Cardiac muscle cell (in vitro differentiated cells and primary cell): ENCODE results near the gene C2CD5. TPM values are rescaled to one million over a fixed set of nuclear protein-coding genes. Genes with fewer than 3 reads are reported as not detected.
A peak's percentile ranks its signal among the peaks of the same experiment; 100 is the strongest.

Source experiments
- DNase-seq, 2 donors: peaks; one replicate each; pipeline versions ENCODE4 v3.0.0 to v3.0.0-alpha.2; 2010 to 2017; ENCODE audit warnings: low read depth in 1 of 2, low spot score in 1 of 2
- H3K27ac ChIP-seq: fragments of 200-600 bp; sonication (generic); 2 replicates; pipeline ENCODE4 v1.5.1; 2016
- H3K27me3 ChIP-seq: fragments of 200-600 bp; sonication (generic); 2 replicates; pipeline ENCODE4 v1.6.0; 2016; ENCODE audit warnings: control low read depth
- H3K36me3 ChIP-seq: fragments of 200-600 bp; sonication (generic); 2 replicates; pipeline ENCODE4 v1.5.1; 2016; ENCODE audit warnings: control low read depth
- H3K4me1 ChIP-seq: fragments of 200-600 bp; sonication (generic); 2 replicates; pipeline ENCODE4 v1.8.1; 2017; ENCODE audit warnings: low read depth, mild to moderate bottlenecking, mixed run types
- H3K4me3 ChIP-seq: fragments of 200-600 bp; sonication (generic); 2 replicates; pipeline ENCODE4 v1.5.1; 2016; ENCODE audit warnings: mild to moderate bottlenecking
- H3K9me3 ChIP-seq: fragments of 200-600 bp; sonication (generic); 2 replicates; pipeline ENCODE4 v1.5.1; 2017; ENCODE audit warnings: low read depth, mild to moderate bottlenecking, control low read depth
- polyA plus RNA-seq: library from polyadenylated mRNA; unstranded; fragments of >200 nt; fragmentation: Nextera tagmentation; extraction: Ambion mirVana; gene quantifications from 2 replicates; pipeline ENCODE4 v1.2.1, GENCODE V29; 2016
- total RNA-seq: library from RNA; depleted of rRNA; stranded (reverse); fragments of >200 nt; gene quantifications from 2 replicates; pipeline ENCODE4 v1.2.3, GENCODE V29; 2016
- TF ChIP-seq, protein P1 (sequence below): IDR thresholded peaks from 2 replicates; pipeline ENCODE4 v1.5.1; 2012; ENCODE audit warnings: low read depth, mild to moderate bottlenecking, low read length

The C2CD5 gene
- total and polyA plus RNA-seq, 2 experiments from 2014 or later, result 16.5 to 22.2 TPM

DNA sequence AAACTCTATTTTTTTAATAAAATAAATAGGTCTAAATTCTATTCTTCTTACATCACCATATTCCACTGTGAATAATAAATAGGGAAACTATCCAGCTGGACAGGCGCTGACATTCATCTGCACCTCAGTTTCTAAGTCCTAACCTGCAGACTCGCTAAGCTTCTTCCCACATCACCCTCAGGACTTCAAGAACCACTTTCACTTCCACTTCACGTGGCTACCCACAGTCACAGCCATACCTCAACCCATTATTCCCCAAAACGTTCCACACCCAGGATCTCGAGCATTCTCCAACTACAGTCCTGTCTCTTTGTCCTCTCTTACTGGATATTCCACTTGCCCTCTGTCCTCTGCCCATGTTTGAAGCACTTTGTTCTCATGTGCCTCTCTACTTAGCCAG, 71.1 kb downstream of the C2CD5 start:
- Histone ChIP-seq H3K36me3 (peaks cover 34% of the 10 kb centered on the region), H3K27me3 (no peaks in the 10 kb centered on the region)
- TF ChIP-seq, protein P1, sequence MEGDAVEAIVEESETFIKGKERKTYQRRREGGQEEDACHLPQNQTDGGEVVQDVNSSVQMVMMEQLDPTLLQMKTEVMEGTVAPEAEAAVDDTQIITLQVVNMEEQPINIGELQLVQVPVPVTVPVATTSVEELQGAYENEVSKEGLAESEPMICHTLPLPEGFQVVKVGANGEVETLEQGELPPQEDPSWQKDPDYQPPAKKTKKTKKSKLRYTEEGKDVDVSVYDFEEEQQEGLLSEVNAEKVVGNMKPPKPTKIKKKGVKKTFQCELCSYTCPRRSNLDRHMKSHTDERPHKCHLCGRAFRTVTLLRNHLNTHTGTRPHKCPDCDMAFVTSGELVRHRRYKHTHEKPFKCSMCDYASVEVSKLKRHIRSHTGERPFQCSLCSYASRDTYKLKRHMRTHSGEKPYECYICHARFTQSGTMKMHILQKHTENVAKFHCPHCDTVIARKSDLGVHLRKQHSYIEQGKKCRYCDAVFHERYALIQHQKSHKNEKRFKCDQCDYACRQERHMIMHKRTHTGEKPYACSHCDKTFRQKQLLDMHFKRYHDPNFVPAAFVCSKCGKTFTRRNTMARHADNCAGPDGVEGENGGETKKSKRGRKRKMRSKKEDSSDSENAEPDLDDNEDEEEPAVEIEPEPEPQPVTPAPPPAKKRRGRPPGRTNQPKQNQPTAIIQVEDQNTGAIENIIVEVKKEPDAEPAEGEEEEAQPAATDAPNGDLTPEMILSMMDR, result no peak

GRCh38 chr12:22467190-22467589, 77.2 kb downstream of the C2CD5 start:
- Histone ChIP-seq H3K4me1 (no peaks in the 10 kb centered on the region), H3K36me3 (peaks cover 32% of the 10 kb centered on the region), H3K27ac (no peak overlapping the region), H3K9me3 (no peaks in the 10 kb centered on the region), H3K4me3 (no peak overlapping the region), H3K27me3 (no peaks in the 10 kb centered on the region)
- peak in 1 of 2 donors; percentile 17 for DNase-seq
- TF ChIP-seq, protein P1, result no peak

More for the DNA sequence above, 71.1 kb downstream of the C2CD5 start:
- Histone ChIP-seq H3K9me3 (no peaks in the 10 kb centered on the region), H3K27ac (no peak overlapping the region), H3K4me1 (no peaks in the 10 kb centered on the region), H3K4me3 (no peak overlapping the region)
- DNase-seq, result no peak

DNA sequence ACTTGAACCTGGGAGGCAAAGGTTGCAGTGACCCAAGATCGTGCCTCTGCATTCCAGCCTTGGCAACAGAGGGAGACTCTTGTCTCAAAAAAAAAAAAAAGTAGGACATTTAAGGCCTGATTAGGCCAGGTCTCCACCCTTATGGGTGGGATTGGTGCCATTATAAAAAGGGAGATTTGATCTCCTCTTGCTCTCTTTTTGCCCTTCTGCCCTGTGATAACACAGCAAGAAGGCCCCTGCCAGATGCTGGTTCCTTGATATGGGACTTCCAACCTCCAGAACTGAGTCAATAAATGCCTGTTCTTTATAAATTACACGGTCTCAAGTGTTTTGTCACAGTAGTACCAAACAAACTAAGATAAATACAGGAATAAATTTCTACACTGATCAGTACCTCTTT, 81.0 kb downstream of the C2CD5 start:
- no peak overlapping the region for H3K4me3 ChIP-seq
- DNase-seq, result no peak
- H3K36me3 ChIP-seq, result peaks cover 3% of the 10 kb centered on the region
- H3K27me3 ChIP-seq, result no peaks in the 10 kb centered on the region
- no peak overlapping the region for H3K27ac ChIP-seq
- H3K9me3 ChIP-seq, result no peaks in the 10 kb centered on the region
- H3K4me1 ChIP-seq, result no peaks in the 10 kb centered on the region
- TF ChIP-seq, protein P1, result no peak

DNA sequence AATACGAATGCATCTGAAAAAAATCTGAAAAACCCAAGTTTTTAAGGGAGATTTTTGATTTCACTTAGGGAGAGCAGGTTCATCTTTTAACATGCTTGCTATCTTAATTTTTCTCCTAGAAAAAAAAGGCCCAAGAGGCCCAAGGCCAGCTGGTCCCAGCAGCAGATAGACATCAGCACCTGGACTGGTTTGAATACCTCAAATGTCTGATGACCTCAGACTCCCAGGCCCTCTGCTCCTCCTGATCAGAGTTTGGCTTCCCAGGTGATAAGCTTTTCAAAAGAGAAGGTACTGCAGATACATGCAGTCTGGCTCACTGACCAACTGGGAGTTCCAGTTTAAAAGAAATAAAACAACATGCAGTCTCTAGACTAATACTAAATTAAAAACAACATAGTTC, 82.6 kb downstream of the C2CD5 start:
- Histone ChIP-seq H3K4me1 (no peaks in the 10 kb centered on the region), H3K36me3 (no peaks in the 10 kb centered on the region), H3K27ac (no peak overlapping the region), H3K27me3 (no peaks in the 10 kb centered on the region), H3K4me3 (no peak overlapping the region), H3K9me3 (no peaks in the 10 kb centered on the region)
- no peak for DNase-seq
- TF ChIP-seq, protein P1, result no peak

DNA sequence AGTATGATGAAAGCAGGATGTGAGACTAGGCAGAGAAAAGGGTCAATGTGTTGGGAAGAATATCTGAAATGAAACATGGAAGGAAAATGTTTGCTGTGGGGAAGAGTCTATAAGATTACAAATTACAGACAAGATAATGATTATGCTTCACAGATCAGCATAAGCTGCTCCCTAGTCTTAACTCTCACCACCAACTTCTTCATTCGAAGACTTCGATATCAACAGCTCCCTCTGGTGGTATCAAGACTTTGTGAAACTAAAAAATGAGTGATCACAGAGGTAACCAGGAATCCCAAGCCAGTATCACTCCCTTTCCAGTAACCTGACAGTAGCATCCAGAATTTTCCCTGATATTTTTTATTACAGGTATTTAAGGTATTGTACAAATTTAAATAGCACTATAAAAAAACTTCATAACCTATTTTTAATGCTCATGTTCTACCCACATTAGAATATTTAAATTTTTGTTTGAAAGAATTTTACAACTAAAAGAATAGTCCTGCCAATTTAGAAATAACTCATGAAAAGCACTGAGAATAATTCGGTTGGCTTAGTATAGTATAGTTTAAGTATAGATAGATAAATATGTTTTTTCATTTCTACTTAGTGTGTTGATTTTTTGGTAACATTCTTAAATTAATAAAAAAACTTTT, 84.4 kb downstream of the C2CD5 start:
- DNase-seq, result peak; percentile 61 to 75
- H3K27ac ChIP-seq, result no peak overlapping the region
- TF ChIP-seq, protein P1, result peak; percentile 69
- no peak overlapping the region for H3K4me3 ChIP-seq
- no peaks in the 10 kb centered on the region for H3K4me1 ChIP-seq
- no peaks in the 10 kb centered on the region for H3K36me3 ChIP-seq
- no peaks in the 10 kb centered on the region for H3K27me3 ChIP-seq
- no peaks in the 10 kb centered on the region for H3K9me3 ChIP-seq
